Keratinocyte (primary cell): ENCODE measurements around the gene FSD1.

Experiments used
- EZH2 ChIP-seq: IDR thresholded peaks from one replicate; pipeline ENCODE4 v1.6.1; 2012; ENCODE audit warnings: inconsistent platforms, mild to moderate bottlenecking, low read length, moderate library complexity
- TF ChIP-seq, protein P1 (sequence below), 3 experiments: IDR thresholded peaks in 1 of 3; conservative IDR thresholded peaks in 1 of 3; optimal IDR thresholded peaks in 1 of 3; 2 replicates in 2 of 3; 3 replicates in 1 of 3; pipeline versions ENCODE3 to v1.5.1; 2011; ENCODE audit warnings: low read length in 3 of 3, mild to moderate bottlenecking in 3 of 3, moderate library complexity in 2 of 3, control low read depth in 1 of 3, inconsistent platforms in 1 of 3; ENCODE audit not compliant: insufficient read depth in 2 of 3; ENCODE audit errors: extremely low read depth in 1 of 3

GRCh38 chr19:4294389-4294788 is 10.0 kb upstream of the FSD1 start:
- TF ChIP-seq, protein P1, sequence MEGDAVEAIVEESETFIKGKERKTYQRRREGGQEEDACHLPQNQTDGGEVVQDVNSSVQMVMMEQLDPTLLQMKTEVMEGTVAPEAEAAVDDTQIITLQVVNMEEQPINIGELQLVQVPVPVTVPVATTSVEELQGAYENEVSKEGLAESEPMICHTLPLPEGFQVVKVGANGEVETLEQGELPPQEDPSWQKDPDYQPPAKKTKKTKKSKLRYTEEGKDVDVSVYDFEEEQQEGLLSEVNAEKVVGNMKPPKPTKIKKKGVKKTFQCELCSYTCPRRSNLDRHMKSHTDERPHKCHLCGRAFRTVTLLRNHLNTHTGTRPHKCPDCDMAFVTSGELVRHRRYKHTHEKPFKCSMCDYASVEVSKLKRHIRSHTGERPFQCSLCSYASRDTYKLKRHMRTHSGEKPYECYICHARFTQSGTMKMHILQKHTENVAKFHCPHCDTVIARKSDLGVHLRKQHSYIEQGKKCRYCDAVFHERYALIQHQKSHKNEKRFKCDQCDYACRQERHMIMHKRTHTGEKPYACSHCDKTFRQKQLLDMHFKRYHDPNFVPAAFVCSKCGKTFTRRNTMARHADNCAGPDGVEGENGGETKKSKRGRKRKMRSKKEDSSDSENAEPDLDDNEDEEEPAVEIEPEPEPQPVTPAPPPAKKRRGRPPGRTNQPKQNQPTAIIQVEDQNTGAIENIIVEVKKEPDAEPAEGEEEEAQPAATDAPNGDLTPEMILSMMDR (optimal IDR thresholded peaks at IDR 0.05 in 1 of 3, IDR thresholded peaks at IDR 0.05 in 1 of 3, conservative IDR thresholded peaks at IDR 0.05 in 1 of 3; ENCODE audit: extremely low read depth in 1 of 3, insufficient read depth in 2 of 3, low read length in 3 of 3), result no peak
- no peak for TF ChIP-seq EZH2
